Panc1 (cell line): ENCODE measurements around the gene FAN1.

Experiments used
- POLR2AphosphoS5 ChIP-seq: IDR thresholded peaks from 2 replicates; pipeline ENCODE4 v1.6.1; 2012; ENCODE audit warnings: mild to moderate bottlenecking, low read depth, low read length, moderate library complexity
- REST ChIP-seq, 2 experiments: IDR thresholded peaks; 2 replicates each; pipeline ENCODE4 v1.6.1; 2011 to 2012; ENCODE audit warnings: low read depth in 2 of 2, control low read depth in 1 of 2, low read length in 1 of 2, mild to moderate bottlenecking in 1 of 2, moderate library complexity in 1 of 2; ENCODE audit not compliant: insufficient read depth in 1 of 2

DNA sequence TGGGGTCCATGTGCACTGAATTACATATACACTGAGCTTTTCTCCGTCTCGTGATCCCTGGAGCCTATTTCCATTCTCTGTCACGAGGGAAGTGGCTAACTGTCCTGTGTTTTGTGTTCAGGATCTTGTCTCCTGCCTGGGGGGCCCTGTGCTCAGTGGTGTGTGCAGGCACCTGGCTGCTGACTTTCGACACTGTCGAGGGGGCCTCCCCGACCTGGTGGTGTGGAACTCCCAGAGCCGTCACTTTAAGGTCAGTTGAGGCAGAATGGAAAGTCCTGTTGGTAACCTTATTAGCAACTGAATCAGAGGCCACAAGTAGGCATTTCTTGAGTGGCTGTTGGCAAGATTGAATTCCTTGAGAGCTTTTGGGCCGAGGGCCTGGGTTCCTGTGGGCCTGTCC is 26.7 kb downstream of the FAN1 start:
- no peak for TF ChIP-seq POLR2AphosphoS5
- no peak for TF ChIP-seq REST (IDR thresholded peaks at IDR 0.05; ENCODE audit: insufficient read depth in 1 of 2, low read depth in 2 of 2, low read length in 1 of 2)
